CD4-positive, alpha-beta T cell treated with Interleukin-1 beta for 1 hour (primary cell): ENCODE results near the gene OTOF.

ENCODE experiments used
- DNase-seq, 2 donors: peaks; one replicate each; pipeline ENCODE4 v3.0.0-alpha.2; 2020 to 2022

The OTOF gene

DNA sequence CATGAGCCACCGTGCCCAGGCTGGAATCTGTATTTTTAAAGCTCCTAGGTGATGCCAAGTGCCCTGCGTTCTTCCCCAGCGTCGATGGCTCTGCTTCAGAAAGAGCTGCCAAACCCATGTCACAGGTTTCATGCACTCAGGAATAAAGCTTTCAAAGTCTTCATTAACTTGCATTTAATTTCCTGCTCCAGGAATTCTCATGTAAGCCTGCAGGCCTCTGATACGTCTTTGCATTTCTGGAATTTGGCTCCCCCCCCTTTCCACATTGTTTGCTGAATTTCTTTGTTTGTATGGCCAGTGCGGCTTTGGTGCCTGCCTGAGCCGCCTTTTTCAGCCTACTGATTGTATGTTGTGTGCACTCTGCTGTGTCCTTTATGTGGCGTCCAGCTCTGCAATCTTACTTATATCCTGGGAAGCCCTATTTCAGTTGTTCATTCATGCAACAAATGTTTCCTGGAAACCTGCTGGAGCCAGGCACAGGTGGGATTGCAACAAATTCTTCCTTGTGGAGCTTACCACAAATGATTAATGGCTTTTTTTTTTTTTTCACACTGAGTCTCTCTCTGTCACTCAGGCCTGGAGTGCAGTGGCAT lies 17.9 kb upstream of the OTOF start:
- no peak for DNase-seq

DNA sequence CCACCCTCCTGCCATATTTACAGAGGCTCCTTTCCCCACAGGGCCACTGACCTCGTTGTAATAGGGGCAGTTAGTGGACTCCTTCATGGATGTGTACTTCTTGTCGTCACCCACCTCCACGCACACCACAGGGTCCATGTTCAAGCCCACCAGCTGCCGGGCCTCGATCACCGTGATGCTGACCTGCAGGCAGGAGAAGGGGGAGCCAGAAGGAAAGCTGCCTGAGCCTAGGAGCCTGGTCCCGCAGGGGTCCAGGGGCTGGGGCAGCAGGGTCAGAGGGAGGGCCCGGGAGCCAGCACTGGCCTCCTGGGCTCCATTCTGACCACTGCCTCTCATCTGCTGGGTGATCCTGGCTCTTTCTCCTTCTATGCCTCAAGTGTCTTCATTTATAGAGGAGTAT lies 17.0 kb upstream of the OTOF start:
- no peak for DNase-seq

DNA sequence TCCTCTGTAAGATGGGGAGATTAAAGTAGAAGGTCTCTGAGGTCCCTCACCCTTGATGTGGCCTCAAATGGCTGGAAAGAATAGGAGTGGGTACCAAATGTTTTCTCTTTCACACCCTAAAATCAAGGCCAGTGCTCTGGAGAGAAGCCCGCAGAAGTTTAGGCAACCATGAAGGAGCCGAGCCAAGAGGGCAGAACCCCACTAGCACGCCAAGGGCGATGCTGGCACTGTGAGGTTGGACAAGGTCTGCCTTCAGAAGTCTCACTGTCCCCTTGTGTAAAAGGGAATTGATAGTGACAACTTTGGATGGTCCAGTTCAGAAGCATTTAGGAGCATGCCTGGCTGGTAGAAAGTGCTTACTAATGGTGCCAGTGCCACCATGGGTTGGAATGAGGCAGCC lies 16.3 kb upstream of the OTOF start:
- no peak for DNase-seq

DNA sequence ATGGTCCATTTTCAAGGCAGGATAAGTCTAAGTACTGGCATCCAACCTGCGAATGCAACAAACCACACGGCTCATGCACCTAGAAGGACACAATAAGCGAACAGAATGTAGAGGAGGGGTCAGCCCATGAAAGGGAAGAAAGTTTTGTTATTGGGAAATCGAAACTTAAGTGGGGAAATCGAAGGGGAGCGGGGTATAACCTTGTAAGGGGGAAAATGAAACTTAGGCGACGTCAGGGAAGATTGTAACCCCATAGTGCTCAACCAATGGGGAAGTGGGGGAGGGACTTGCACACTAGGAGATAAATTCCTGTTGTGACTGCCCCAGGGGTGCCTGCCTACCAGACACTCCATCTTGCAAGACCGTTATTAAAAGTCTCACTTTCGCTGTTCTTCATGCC lies 15.6 kb upstream of the OTOF start:
- no peak for DNase-seq

DNA sequence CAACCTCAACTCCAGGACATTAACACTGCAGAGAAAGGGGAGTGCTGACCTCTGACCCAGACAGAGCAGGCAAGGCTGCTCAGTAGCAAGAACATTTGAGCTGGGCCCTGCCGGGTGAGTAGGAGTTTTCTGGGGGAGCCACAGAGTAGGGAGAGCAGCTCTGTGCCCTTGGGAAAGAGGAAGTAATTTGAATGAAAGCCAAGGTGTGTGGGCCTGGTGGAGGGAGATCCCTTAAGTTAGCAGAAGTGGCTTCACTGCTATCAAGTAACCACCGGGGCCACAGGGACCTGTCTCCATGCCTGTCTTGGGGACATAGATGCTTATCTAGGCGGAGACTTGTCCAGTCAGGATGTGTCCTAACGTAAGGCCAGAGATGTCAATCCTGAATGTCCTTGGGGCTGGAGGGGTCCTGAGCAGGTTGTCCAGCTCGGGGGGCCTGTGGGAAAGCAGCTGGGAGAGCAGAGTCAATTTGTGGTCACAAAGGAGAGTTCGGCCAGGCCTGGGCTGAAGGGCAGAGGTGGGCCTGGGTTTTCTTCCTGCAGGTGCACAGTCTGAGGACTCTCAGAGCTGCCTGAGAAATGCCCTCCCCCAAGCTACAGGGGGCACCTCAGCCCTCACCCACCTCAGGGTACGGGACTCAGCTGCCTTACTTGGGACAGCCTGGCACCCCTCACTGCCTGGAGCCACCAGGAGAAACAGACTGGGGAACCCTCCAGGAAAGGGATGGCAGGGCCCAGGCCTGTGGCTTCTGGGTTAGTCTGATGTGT lies 15.0 kb upstream of the OTOF start:
- DNase-seq, result no peak

DNA sequence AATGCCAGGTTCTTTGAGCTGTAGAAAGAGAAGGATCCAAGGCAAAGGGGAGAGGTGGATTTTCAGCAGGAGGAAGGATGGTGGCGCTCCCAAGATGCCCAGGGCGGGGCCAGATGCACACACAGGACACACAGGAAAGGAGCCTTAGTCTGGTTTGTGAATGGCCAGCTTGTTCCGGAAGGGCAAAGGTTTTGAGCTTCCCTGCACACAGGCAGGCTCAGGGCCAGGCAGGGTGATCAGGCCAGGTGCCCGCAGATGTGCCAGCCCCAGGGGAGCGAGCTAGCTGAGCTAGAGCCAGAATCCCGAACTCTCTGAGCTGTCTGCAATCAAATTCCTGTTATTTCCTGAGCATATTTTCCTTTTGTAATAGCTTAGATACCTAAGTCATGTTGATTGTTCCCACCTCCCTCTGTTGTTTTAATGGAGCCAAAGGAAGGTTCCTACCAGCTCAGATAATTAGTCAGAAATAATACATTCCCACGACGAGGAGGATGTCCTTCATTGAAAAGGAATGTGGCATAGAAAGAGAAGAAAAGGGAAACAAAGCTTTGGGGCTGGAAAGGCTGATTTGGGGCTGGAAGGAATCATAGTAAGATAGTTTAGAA lies 13.7 kb upstream of the OTOF start:
- no peak for DNase-seq

DNA sequence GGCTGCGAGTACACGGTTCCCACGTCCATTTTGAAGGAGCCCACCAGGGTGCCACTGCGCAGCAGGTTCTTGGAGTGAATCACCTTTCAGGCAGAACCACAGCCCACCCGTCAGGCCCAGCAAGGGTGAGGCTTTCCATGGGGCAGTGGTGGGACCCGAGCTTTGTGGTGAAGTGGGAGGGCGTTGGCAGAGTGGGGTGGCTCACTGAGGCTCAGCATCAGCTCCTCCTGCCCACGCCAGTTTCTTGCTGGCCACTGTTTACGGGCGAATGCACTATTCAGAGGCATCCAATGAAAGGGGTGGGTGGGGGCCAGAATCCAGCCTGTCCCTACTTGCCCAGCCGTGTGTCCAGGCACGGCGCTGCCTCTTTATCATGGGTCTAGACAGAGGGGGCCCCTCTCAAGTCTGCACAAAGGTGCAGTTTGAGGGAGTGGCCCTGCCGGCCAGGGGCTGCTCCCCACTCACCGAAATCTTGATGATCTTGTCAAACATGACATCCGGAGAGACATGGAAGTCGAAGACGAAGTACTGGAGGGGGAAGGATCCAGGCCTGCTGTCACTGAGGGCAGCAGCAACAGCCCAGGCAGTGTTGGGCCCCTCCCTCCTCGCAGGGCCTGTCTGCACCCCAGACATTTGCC lies 11.4 kb upstream of the OTOF start:
- no peak for DNase-seq

DNA sequence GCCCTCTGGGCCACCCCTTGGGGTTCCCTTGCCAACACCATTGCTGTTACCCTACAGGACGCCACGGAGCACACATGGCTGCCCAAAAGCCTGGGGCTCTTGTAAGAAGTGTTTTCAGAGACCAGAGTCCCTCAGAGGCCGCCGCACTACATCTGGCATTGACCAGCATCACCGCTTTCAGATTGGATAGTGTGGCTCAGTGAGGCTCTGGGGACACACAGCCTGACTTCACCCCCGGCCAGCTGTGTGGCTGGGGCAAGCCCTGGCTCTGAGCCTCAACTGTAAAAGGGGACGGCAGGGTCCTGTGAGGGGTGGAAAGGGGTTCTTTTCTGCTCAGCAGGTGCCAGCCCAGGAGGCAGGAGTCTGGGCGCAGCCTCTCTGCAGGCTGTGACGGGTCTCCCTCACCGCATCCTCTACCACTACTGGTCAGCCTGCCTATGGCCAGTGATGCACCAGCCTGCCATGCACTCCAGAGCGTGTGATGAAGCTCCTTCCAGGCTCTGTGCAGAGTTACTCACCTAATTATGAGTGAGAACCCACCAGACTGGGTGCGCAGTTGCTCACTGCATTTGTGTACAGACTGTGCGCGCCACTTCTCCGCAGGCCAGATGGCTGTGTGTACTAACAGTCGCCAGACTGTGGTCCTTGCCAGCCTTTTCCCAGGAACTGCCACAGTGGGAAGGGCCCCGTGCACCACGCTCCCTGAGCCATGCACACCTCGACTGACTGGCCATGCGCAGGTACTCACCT lies 10.7 kb upstream of the OTOF start:
- DNase-seq, result no peak

DNA sequence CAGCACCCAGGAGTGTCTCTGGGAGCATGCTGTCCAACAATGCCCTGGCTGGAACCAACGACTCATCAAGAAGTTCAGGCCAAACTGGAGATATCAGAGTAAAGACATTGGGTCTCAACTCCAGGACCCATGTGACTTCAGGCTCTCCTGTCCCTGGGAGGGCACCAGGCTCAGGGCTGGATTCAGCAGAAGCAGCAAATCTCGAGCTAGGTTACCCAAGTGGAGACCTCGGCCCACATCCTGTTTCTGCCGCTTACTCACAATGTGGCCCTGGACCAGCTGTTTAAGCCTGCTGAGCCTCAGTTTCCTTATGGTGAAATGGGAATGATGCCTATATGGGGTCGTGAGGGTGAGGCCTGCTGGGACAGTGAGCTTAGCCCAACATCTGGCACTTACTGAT lies 9.3 kb upstream of the OTOF start:
- DNase-seq, result no peak

DNA sequence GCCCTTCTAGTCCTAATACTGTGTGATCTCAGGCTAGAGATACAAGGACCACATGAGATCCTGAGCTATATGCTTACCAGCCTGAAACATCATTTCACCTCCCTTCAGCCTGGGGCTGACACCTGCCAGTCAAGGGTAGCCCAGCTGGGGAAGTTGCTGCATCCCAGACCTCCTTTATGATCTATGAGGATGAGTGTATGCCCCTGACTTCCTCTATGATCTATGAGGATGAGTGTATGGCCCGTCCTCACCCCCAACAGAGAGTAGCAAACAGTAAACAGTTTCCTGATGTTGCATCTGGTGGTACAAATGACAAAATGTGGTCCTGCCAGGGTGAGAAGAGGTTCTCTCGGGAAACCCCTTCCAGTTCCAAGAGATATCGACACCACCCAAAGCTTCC lies 8.9 kb upstream of the OTOF start:
- no peak for DNase-seq

DNA sequence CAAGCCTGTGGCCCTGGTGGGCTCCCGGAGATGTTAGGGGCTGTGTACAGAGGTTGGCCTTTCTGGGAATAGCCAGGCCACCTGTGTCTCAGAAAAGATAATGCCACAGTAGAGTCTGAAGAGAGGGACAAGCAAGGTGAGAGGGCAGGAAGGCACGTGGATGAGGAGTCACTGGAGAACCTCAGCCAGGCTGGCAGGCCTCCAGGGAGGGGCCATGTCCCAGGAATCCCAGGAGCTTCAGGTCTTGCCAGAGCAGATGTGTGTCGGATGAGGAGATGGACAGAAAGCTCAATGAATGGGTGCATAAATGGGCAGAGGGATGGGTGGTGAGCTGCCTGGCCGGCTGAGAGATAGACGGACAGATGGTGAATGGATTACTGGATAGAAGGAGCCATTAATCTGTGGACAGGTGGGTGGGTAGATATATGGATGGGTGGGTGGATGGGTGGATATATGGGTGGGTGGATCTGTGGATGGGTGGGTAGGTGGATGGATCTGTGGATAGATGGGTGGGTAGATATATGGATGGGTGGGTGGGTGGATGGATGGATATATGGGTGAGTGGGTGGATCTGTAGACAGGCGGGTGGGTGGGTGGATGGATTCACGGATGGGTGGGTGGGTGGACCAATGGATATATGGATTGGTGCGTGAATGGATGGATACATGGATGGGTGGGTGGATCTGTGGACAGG lies 7.9 kb upstream of the OTOF start:
- no peak for DNase-seq

DNA sequence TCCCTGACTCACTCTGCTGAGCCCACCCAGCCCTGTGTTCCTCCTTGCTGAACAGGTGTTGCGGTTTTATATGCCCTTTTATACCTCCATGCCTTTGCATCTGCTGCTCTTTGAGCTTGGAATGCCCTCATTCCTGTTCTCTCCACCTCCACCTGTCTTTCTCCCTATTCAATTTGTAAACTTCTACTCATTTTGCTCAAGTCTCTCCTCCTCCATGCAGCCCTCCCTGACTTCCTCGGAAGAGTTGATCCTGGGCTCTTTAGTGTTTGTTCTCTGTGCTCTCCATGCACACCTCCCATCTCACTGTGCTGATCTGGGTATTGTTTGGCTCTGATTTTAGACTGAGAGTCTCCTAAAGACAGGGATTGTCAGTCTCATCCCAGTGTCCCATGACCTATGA lies 7.2 kb upstream of the OTOF start:
- DNase-seq, result no peak

DNA sequence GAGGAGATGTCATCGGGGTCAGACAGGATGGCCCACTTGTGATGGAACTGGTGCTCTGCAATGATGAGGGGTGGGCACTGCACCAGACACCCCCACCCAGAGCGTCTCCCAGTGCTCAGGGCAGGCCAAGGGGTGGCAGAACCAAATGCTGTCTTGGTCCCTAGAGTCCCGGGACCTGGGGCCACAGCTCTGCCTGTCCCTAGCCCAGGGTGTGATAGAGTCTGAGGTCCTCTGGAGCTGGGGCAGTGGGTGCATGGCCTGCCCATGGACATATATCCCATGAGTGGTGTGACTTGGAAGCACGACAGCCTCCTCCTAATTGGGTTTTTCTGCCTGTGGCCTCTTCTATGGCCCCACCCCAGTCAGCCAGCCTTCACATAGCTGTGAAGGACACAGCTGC lies 6.7 kb upstream of the OTOF start:
- DNase-seq, result no peak

DNA sequence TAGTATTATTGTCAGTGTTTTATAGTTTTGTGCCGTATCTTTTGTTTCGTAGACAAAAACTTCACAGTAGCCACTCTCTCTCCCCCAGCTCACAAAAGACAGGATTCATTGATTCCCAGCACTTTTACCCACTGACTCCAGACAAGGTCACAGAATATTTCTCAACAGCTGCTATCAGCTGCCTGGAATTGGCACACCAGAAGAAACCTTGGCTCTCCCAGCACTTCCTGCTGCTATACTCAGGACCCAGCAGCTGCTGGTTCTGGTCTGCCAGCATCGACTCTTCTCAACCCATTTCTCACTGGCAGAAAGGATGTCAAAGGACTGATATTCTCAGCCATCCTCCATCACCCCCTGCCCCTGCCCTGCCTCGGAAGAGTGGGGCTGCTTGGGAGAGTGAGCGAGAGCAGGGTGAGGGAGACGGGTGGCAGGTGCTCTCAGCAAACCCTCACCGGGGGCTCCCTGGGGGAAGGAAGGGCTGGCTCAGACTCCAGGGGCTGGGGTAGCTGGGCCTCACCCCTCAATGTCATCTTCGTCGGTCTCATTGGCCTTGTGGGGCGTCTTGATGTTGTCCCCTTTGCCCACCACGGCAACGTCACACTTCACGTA lies 6.1 kb upstream of the OTOF start:
- no peak for DNase-seq

DNA sequence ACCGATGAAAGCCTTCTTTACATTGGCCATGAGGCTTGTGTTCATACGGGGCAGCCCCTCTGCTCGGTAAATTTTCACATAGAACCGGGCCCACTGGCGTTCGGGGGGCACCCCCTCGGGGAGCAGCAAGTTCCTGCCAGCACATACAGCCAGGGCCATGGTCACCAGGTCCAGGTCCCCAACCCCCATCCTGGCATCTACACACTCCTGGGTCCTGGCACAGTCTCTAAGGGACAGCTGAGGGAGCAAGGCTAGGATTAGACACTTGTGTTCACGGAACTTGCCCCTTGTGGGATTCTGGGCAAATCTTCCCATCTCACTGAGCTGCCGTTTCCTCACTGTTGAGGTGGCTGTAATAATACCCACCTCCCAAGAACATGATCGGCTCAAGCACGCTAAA lies 5.6 kb upstream of the OTOF start:
- DNase-seq, result no peak

DNA sequence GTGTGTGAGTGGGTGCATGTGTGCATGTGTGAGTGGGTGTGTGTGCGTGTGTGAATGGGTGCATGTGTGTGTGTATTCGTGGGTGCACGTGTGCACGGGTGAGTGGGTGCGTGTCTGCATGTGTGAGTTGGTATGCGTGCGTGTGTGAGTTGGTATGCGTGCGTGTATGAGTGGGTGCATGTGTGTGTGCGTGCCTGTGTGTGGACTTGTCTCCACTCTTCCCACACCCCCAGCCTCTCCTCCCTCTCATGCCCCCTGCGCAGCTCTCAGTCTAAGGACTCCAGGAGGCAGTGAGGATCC lies 5.1 kb upstream of the OTOF start:
- no peak for DNase-seq

DNA sequence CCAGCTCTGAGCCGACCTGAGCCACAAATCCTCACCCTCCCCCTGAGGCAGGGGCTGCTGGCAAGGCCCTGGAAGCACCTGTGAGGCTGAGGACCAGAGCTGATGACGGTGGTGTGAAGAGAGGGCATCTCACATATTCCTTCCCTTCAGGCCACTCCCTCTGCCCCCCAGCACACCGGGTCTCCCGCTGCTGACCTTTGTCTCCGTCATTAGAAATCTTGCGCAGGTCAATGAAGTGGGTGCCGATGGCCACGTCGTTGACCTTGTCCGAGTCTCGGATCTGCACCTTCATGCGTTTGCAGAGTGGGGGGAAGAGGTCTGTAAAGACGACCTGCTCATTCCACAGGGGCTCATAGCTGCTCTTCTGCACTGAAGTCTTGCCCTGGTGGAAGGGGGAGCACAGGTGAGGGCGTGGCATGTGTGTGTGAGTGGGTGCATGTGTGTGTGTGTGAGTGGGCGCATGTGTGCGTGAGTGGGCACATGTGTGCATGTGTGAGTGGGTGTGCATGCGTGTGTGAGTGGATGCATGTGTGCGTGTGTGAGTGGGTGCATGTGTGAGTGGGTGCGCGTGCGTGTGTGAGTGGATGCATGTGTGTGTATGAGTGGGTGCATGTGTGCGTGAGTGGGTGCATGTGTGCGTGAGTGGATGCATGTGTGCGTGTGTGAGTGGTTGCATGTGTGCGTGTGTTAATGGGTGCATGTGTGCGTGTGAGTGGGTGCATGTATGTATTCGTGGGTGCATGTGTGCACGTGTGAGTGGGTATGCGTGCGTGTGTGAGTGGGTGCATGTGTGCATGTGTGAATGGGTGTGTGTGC lies 4.5 kb upstream of the OTOF start:
- DNase-seq, result no peak

DNA sequence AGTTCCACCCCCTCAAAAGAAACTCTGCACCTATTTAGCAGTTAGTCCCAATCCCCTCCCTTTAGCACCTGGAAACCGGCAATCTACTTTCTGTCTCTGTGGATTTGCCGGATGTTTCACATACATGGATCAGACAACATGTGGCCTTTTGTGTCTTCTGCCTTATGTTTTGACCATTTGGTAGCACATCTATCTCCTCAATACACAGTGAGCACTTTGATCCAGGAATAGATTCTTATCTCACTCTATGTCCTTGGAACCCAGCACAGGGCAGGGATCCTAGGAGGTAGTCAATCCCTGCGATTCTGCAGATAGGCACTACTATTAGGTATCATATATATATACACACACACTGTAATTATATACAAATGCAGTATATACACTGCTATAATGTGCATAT lies 3.8 kb upstream of the OTOF start:
- no peak for DNase-seq

DNA sequence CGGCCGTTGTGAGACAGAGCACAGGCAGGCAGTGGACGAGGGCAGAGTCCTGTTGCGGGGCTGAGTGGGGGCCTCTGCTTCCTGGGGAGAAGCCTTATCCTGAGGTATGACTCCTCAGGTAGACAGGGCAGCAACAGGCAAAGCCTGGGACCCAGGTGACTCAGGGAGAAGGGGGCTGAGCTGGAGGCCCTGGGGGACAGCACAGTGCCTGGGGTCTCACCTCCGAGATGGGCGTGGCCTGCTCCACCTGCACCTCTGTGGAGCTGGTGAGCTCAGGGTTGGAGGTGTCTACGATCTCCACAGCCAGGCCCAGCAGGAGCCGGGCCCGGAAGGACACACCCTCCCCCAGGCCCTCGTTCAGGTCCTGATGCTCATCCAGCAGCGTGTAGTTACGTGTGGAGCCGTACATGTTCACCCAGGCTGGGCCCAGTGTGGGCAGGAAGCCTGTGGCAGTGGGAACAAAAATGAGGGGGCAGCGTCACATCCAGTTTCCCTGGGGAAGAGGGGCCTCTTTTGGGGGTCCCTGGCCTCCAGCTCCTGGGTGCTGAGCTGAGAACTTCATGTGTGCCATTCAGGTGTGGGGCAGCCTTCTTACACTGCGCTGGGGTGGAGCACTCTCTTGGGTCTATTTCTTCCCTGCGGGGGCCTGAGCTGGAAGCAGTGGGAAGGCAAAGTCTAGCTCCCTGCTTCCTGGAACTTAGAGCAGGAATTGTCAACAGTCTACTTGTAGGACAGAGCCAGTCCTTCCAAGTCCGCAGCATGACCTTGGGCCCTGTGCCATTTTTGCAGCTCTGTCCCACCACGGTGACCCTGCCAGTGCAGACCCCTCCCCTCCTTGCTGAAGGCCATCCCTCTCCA lies 2.9 kb upstream of the OTOF start:
- DNase-seq, result no peak

DNA sequence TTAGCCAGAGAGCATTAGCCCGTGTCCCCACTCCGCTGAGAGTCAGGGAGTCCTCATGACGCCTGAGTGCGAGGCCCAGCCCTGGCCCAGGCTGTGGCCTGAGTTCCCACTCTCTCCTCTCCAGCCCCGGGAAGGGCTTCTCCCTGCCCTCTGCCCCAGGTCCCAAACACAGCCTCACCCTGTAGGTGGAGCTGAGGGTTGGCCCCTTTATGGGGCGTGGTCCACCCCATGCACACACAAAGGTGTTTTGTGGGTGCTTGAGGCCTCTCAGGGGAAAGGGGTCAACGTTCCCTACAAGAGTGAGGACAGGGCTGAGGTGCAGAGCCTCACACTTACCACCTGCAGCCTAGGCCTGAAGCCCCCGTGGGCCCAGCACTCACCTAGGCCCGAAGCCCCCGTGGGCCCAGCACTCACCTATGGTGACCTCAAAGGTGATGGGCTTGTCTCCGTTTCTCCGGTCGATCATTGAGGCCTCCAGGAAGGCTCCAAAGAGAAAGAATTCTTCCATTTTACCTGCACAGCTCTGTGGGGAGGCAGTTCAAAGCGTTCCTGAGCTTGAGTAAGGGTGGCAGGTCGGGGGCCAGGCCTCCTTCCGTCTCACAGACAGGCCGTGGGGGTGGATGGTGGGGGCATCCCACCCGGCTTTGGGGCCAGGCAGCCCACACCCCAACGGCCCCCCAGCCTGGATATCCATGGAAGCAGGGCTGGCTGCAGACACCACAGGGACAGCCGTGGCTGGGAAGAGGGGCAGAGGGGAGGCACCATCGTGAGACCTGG lies 2.1 kb upstream of the OTOF start:
- no peak for DNase-seq
